OCI-LY1 (cell line): ENCODE data around the gene FAM229B.

ENCODE experiments used
- H2AFZ ChIP-seq: fragments of 200-600 bp; sonication (generic), shearing (Covaris generic); 2 replicates; pipeline ENCODE4 v1.6.0; 2014; ENCODE audit warnings: antibody characterized with exemption, mild to moderate bottlenecking, low read length
- H3F3A ChIP-seq: fragments of 200-600 bp; sonication (generic), shearing (Covaris generic); 2 replicates; pipeline ENCODE4 v1.6.0; 2014; ENCODE audit warnings: mild to moderate bottlenecking, antibody characterized with exemption, low read length, moderate library complexity; ENCODE audit not compliant: insufficient read depth
- H3K27ac ChIP-seq: fragments of 200-600 bp; sonication (generic); 2 replicates; pipeline ENCODE4 v1.5.1; 2014; ENCODE audit warnings: low read length, mixed run types, mild to moderate bottlenecking, low read depth; ENCODE audit not compliant: poor library complexity, severe bottlenecking
- H3K27me3 ChIP-seq: fragments of 200-600 bp; sonication (generic); 2 replicates; pipeline ENCODE4 v1.6.0; 2014; ENCODE audit warnings: antibody characterized with exemption, mild to moderate bottlenecking, low read length, moderate library complexity; ENCODE audit not compliant: insufficient read depth
- H3K36me3 ChIP-seq: fragments of 200-600 bp; sonication (generic); 2 replicates; pipeline ENCODE4 v1.6.1; 2014; ENCODE audit warnings: mild to moderate bottlenecking, antibody characterized with exemption, low read length, moderate library complexity, mixed read lengths; ENCODE audit not compliant: insufficient read depth
- H3K4me1 ChIP-seq: fragments of 200-600 bp; sonication (generic); 2 replicates; pipeline ENCODE4 v1.5.1; 2014; ENCODE audit warnings: mild to moderate bottlenecking, low read length, moderate library complexity; ENCODE audit not compliant: insufficient read depth, severe bottlenecking
- H3K4me2 ChIP-seq: fragments of 200-600 bp; sonication (generic), shearing (Covaris generic); 2 replicates; pipeline ENCODE4 v1.6.1; 2014; ENCODE audit warnings: low read length
- H3K4me3 ChIP-seq: fragments of 200-600 bp; sonication (generic); 2 replicates; pipeline ENCODE4 v1.5.1; 2014; ENCODE audit warnings: low read length, low read depth, mild to moderate bottlenecking, mixed read lengths; ENCODE audit not compliant: poor library complexity, severe bottlenecking
- H3K79me2 ChIP-seq: fragments of 200-600 bp; shearing (Covaris generic); 2 replicates; pipeline ENCODE4 v1.6.1; 2016; ENCODE audit warnings: mixed run types, low read length, mixed read lengths; ENCODE audit not compliant: insufficient read depth
- H3K9ac ChIP-seq: fragments of 200-600 bp; sonication (generic), shearing (Covaris generic); 2 replicates; pipeline ENCODE4 v1.6.1; 2014; ENCODE audit warnings: mild to moderate bottlenecking, low read length, mixed read lengths
- H3K9me2 ChIP-seq: fragments of 200-600 bp; sonication (generic), shearing (Covaris generic); 2 replicates; pipeline ENCODE4 v1.6.1; 2014; ENCODE audit warnings: low read depth, mild to moderate bottlenecking, low read length, mixed read lengths
- H3K9me3 ChIP-seq: fragments of 200-600 bp; shearing (Covaris generic); 2 replicates; pipeline ENCODE4 v1.6.1; 2014; ENCODE audit warnings: low read length, mixed read lengths
- H4K20me1 ChIP-seq: fragments of 200-600 bp; sonication (generic), shearing (Covaris generic); 2 replicates; pipeline ENCODE4 v1.6.0; 2016; ENCODE audit warnings: mild to moderate bottlenecking, low read length; ENCODE audit not compliant: insufficient read depth
- CTCF ChIP-seq: fragments of 200-600 bp; sonication (generic), shearing (Covaris generic); IDR thresholded peaks from 2 replicates; pipeline ENCODE4 v1.5.1; 2017; ENCODE audit warnings: mild to moderate bottlenecking, antibody characterized with exemption, low read length, moderate library complexity, mixed read lengths
- EZH2 ChIP-seq: fragments of 200-600 bp; sonication (generic), shearing (Covaris generic); IDR thresholded peaks from 2 replicates; pipeline ENCODE4 v1.8.0; 2017; ENCODE audit warnings: borderline replicate concordance, mixed run types, mild to moderate bottlenecking, antibody characterized with exemption, low read length, moderate library complexity, mixed read lengths

FAM229B gene

GRCh38 chr6:112081569-112081968 is 5.8 kb upstream of the FAM229B start:
- Histone ChIP-seq H3K36me3 (peaks cover 5% of the 10 kb centered on the region; the same call in 1 of the 2 replicates), H3K9ac (no peak overlapping the region), H3K9me3 (no peaks in the 10 kb centered on the region), H3K4me2 (no peak overlapping the region), H3K79me2 (no peaks in the 10 kb centered on the region), H3K27ac (no peak overlapping the region), H4K20me1 (no peaks in the 10 kb centered on the region), H3K4me1 (peaks cover 8% of the 10 kb centered on the region), H3F3A (no peaks in the 10 kb centered on the region), H3K27me3 (no peaks in the 10 kb centered on the region), H2AFZ (no peak overlapping the region), H3K4me3 (no peak overlapping the region), H3K9me2 (no peaks in the 10 kb centered on the region)
- no peak for TF ChIP-seq CTCF
- TF ChIP-seq EZH2 = no peak

GRCh38 chr6:112085286-112086065 is 1.9 kb upstream of the FAM229B start:
- no peaks in the 10 kb centered on the region for H4K20me1 ChIP-seq
- no peak overlapping the region for H3K4me3 ChIP-seq
- H3F3A ChIP-seq = no peaks in the 10 kb centered on the region
- peaks cover 16% of the 10 kb centered on the region for H3K4me1 ChIP-seq
- H3K9ac ChIP-seq = no peak overlapping the region
- no peak overlapping the region for H2AFZ ChIP-seq
- no peaks in the 10 kb centered on the region for H3K27me3 ChIP-seq
- H3K79me2 ChIP-seq = no peaks in the 10 kb centered on the region
- H3K36me3 ChIP-seq = no peaks in the 10 kb centered on the region
- TF ChIP-seq CTCF = no peak
- no peak for TF ChIP-seq EZH2
- H3K9me3 ChIP-seq = no peaks in the 10 kb centered on the region
- no peaks in the 10 kb centered on the region for H3K9me2 ChIP-seq
- no peak overlapping the region for H3K4me2 ChIP-seq
- H3K27ac ChIP-seq = no peak overlapping the region

- peak overlapping the region; percentile 80 for H3K4me3 ChIP-seq
- H4K20me1 ChIP-seq = no peaks in the 10 kb centered on the region
- no peaks in the 10 kb centered on the region for H3F3A ChIP-seq
- H3K79me2 ChIP-seq = no peaks in the 10 kb centered on the region
- peaks cover 16% of the 10 kb centered on the region for H3K4me1 ChIP-seq
- H3K9me3 ChIP-seq = no peaks in the 10 kb centered on the region
- no peak overlapping the region for H3K27ac ChIP-seq
- H3K9ac ChIP-seq = peak overlapping the region; percentile 71
- TF ChIP-seq EZH2 (no peak), CTCF (peak; percentile 23; the same call in 1 of the 2 replicates)
- no peaks in the 10 kb centered on the region for H3K36me3 ChIP-seq
- H3K4me2 ChIP-seq = peak overlapping the region; percentile 88
- peak overlapping the region; percentile 68; the same call in 1 of the 2 replicates for H2AFZ ChIP-seq
- no peaks in the 10 kb centered on the region for H3K27me3 ChIP-seq
- H3K9me2 ChIP-seq = no peaks in the 10 kb centered on the region
Measured at GRCh38 chr6:112086744-112087135, 651 bp upstream of the FAM229B start.
